Measurements from ENCODE around the gene MOCS1. TPM values are rescaled to one million over a fixed set of nuclear protein-coding genes. Genes with fewer than 3 reads are reported as not detected.

The MOCS1 gene
- 9.3 and 14.7 TPM in 2 replicates for total RNA-seq

GRCh38 chr6:39934131-39934757 is at the start of gene MOCS1:
Gene MOCS1, minus strand, starts transcription at chr6:39934462. Its CDS starts 45 bp downstream, at chr6:39934417.

Other genes starting within 250 kb of the MOCS1 start
- gene KIF6, start 209.1 kb downstream of the MOCS1 start, total RNA-seq: not detected in 2 replicates
- gene DAAM2, start 142.1 kb downstream of the MOCS1 start, total RNA-seq: under 0.01 and 0.38 TPM in 2 replicates